NT2/D1 (cell line): Measurements from ENCODE around the gene CRB1.

Experiments used
- SUZ12 ChIP-seq: IDR thresholded peaks from 2 replicates; pipeline ENCODE4 v1.6.1; 2011; ENCODE audit not compliant: insufficient read length, insufficient read depth; ENCODE audit errors: extremely low read depth
- YY1 ChIP-seq: IDR thresholded peaks from 2 replicates; pipeline ENCODE4 v1.6.1; 2011; ENCODE audit not compliant: insufficient read length, insufficient read depth

GRCh38 chr1:197510691-197511378 is 242.8 kb downstream of the CRB1 start:
- TF ChIP-seq YY1 (no peak), SUZ12 (no peak)
